ENCODE measurements around the gene MAGI2.

MAGI2 gene

GRCh38 chr7:78616539-78616938 lies 836.9 kb downstream of the MAGI2 start:
- Histone ChIP-seq H3F3A (ENCODE audit: control insufficient read depth, insufficient read depth) (no peaks in the 10 kb centered on the region), H3K9me3 (ENCODE audit: control insufficient read depth, insufficient read depth, low read length) (no peaks in the 10 kb centered on the region), H3K27ac (ENCODE audit: low read depth, low read length) (no peak overlapping the region), H3K79me2 (ENCODE audit: control insufficient read depth, low read length) (no peaks in the 10 kb centered on the region), H3K4me1 (ENCODE audit: control insufficient read depth, low read length) (no peaks in the 10 kb centered on the region), H3K9me2 (replicated peaks; ENCODE audit: control insufficient read depth, low read length) (no peaks in the 10 kb centered on the region), H3K36me3 (ENCODE audit: control insufficient read depth, low read length) (no peaks in the 10 kb centered on the region), H4K20me1 (ENCODE audit: control insufficient read depth, insufficient read depth, low read depth, low read length) (no peaks in the 10 kb centered on the region), H3K27me3 (ENCODE audit: control insufficient read depth, low read length) (no peaks in the 10 kb centered on the region), H3K4me3 (ENCODE audit: low read length) (no peak overlapping the region), H3K4me2 (ENCODE audit: low read length) (no peak overlapping the region)
- no peak for TF ChIP-seq CTCF (IDR thresholded peaks at IDR 0.05; ENCODE audit: low read depth, low read length, poor library complexity, severe bottlenecking)
- no peak for TF ChIP-seq EZH2phosphoT487 (IDR thresholded peaks at IDR 0.05; ENCODE audit: borderline replicate concordance, low read length)

- H3K36me3 ChIP-seq (ENCODE audit: control insufficient read depth, low read length), result no peaks in the 10 kb centered on the region
- TF ChIP-seq EZH2phosphoT487 (IDR thresholded peaks at IDR 0.05; ENCODE audit: borderline replicate concordance, low read length) (no peak), CTCF (IDR thresholded peaks at IDR 0.05; ENCODE audit: low read depth, low read length, poor library complexity, severe bottlenecking) (no peak)
- no peak overlapping the region for H3K4me2 ChIP-seq (ENCODE audit: low read length)
- no peaks in the 10 kb centered on the region for H3F3A ChIP-seq (ENCODE audit: control insufficient read depth, insufficient read depth)
- no peaks in the 10 kb centered on the region for H3K4me1 ChIP-seq (ENCODE audit: control insufficient read depth, low read length)
- no peaks in the 10 kb centered on the region for H3K79me2 ChIP-seq (ENCODE audit: control insufficient read depth, low read length)
- H4K20me1 ChIP-seq (ENCODE audit: control insufficient read depth, insufficient read depth, low read depth, low read length), result no peaks in the 10 kb centered on the region
- no peaks in the 10 kb centered on the region for H3K9me3 ChIP-seq (ENCODE audit: control insufficient read depth, insufficient read depth, low read length)
- no peak overlapping the region for H3K27ac ChIP-seq (ENCODE audit: low read depth, low read length)
- no peaks in the 10 kb centered on the region for H3K27me3 ChIP-seq (ENCODE audit: control insufficient read depth, low read length)
- H3K9me2 ChIP-seq (replicated peaks; ENCODE audit: control insufficient read depth, low read length), result no peaks in the 10 kb centered on the region
- no peak overlapping the region for H3K4me3 ChIP-seq (ENCODE audit: low read length)
Observed at GRCh38 chr7:78609281-78609680, 844.2 kb downstream of the MAGI2 start.

- no peaks in the 10 kb centered on the region for H3K27me3 ChIP-seq (ENCODE audit: control insufficient read depth, low read length)
- no peaks in the 10 kb centered on the region for H3K79me2 ChIP-seq (ENCODE audit: control insufficient read depth, low read length)
- H3F3A ChIP-seq (ENCODE audit: control insufficient read depth, insufficient read depth), result no peaks in the 10 kb centered on the region
- no peaks in the 10 kb centered on the region for H3K36me3 ChIP-seq (ENCODE audit: control insufficient read depth, low read length)
- no peaks in the 10 kb centered on the region for H3K9me3 ChIP-seq (ENCODE audit: control insufficient read depth, insufficient read depth, low read length)
- TF ChIP-seq EZH2phosphoT487 (IDR thresholded peaks at IDR 0.05; ENCODE audit: borderline replicate concordance, low read length), result no peak
- peak; percentile 59 for TF ChIP-seq CTCF (IDR thresholded peaks at IDR 0.05; ENCODE audit: low read depth, low read length, poor library complexity, severe bottlenecking)
- no peaks in the 10 kb centered on the region for H4K20me1 ChIP-seq (ENCODE audit: control insufficient read depth, insufficient read depth, low read depth, low read length)
- no peaks in the 10 kb centered on the region for H3K9me2 ChIP-seq (replicated peaks; ENCODE audit: control insufficient read depth, low read length)
- H3K4me1 ChIP-seq (ENCODE audit: control insufficient read depth, low read length), result no peaks in the 10 kb centered on the region
- no peak overlapping the region for H3K27ac ChIP-seq (ENCODE audit: low read depth, low read length)
- no peak overlapping the region for H3K4me2 ChIP-seq (ENCODE audit: low read length)
- no peak overlapping the region for H3K4me3 ChIP-seq (ENCODE audit: low read length)
Observed at GRCh38 chr7:78607099-78607498, 846.4 kb downstream of the MAGI2 start.

- H3K36me3 ChIP-seq (ENCODE audit: control insufficient read depth, low read length), result no peaks in the 10 kb centered on the region
- H3K27ac ChIP-seq (ENCODE audit: low read depth, low read length), result no peak overlapping the region
- no peaks in the 10 kb centered on the region for H3K9me3 ChIP-seq (ENCODE audit: control insufficient read depth, insufficient read depth, low read length)
- no peaks in the 10 kb centered on the region for H3K9me2 ChIP-seq (replicated peaks; ENCODE audit: control insufficient read depth, low read length)
- no peaks in the 10 kb centered on the region for H3F3A ChIP-seq (ENCODE audit: control insufficient read depth, insufficient read depth)
- H4K20me1 ChIP-seq (ENCODE audit: control insufficient read depth, insufficient read depth, low read depth, low read length), result no peaks in the 10 kb centered on the region
- no peaks in the 10 kb centered on the region for H3K79me2 ChIP-seq (ENCODE audit: control insufficient read depth, low read length)
- TF ChIP-seq EZH2phosphoT487 (IDR thresholded peaks at IDR 0.05; ENCODE audit: borderline replicate concordance, low read length) (no peak), CTCF (IDR thresholded peaks at IDR 0.05; ENCODE audit: low read depth, low read length, poor library complexity, severe bottlenecking) (no peak)
- no peak overlapping the region for H3K4me2 ChIP-seq (ENCODE audit: low read length)
- H3K4me1 ChIP-seq (ENCODE audit: control insufficient read depth, low read length), result no peaks in the 10 kb centered on the region
- no peak overlapping the region for H3K4me3 ChIP-seq (ENCODE audit: low read length)
- H3K27me3 ChIP-seq (ENCODE audit: control insufficient read depth, low read length), result no peaks in the 10 kb centered on the region
Observed at GRCh38 chr7:78605119-78605518, 848.3 kb downstream of the MAGI2 start.
